ENCODE measurements around the gene TMPRSS6. TPM values are rescaled to one million over a fixed set of nuclear protein-coding genes. Genes with fewer than 3 reads are reported as not detected.

The TMPRSS6 gene
- total RNA-seq, 6 experiments from 2014 or later = 40.7 to 104 (median 60.6) TPM

DNA sequence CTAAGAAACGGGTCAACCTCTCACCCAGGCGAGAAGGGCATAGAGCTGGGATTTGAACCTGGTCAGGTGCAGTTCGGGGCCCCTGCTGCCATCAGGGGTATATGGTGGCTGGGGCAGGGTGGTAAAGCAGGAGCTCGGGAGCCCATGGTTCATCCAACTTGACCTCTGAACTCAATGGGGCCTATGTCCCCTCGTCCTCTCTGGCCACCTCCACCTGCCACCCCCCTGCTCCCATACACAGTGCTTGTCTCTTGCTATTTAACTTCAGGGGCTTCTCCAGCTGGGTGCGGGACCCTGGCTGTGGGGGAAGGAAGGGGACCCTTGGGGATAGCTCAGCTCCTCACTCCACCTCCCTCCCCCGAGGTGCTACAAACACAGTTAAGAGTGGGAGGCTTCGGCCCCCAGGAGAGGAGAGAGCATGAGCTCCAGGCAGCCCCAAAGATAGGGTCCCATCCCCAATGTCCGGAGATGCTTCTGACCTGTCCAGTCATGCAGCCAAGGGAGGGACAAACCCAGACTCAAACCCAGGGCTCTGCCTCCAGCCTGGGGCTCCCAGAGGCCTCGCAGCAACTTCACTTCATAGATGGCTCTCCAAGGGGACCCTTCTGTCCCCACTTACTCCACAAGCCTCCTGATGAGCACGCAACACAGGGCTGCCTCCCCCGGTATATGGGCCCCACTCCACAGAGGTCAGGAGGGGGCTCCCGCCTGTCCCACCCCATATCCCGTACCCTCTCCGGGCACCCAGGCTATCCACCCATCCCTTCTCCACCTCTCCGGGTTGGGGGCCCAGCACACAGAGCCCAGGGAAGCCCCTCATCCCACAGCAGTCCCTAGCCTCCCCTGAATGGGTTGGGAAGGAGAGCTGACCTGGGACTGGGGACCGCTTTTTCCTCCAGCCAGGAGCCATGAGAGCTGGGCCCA, 39.5 kb upstream of the TMPRSS6 start:
- WGBS (ENCODE audit: insufficient coverage, low coverage, low lambda C conversion rate, missing lambda C conversion rate) = 76% methylated on average over 2 of the region's 17 CpGs
- intact Hi-C loops (cut with DNase I) = no loop called here
- ATAC-seq (no peak), DNase-seq (no peak)
- no peaks in the 10 kb centered on the region for H3K9me3 ChIP-seq
- H3K4me1 ChIP-seq = peaks cover 0 to 8% (median 3%) of the 10 kb centered on the region in 4 donors
- H3K27ac ChIP-seq = no peak overlapping the region
- no peaks in the 10 kb centered on the region for H3K27me3 ChIP-seq
- no peak for TF ChIP-seq POLR2A (IDR thresholded peaks at IDR 0.05)
- TF ChIP-seq, protein P1, sequence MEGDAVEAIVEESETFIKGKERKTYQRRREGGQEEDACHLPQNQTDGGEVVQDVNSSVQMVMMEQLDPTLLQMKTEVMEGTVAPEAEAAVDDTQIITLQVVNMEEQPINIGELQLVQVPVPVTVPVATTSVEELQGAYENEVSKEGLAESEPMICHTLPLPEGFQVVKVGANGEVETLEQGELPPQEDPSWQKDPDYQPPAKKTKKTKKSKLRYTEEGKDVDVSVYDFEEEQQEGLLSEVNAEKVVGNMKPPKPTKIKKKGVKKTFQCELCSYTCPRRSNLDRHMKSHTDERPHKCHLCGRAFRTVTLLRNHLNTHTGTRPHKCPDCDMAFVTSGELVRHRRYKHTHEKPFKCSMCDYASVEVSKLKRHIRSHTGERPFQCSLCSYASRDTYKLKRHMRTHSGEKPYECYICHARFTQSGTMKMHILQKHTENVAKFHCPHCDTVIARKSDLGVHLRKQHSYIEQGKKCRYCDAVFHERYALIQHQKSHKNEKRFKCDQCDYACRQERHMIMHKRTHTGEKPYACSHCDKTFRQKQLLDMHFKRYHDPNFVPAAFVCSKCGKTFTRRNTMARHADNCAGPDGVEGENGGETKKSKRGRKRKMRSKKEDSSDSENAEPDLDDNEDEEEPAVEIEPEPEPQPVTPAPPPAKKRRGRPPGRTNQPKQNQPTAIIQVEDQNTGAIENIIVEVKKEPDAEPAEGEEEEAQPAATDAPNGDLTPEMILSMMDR (IDR thresholded peaks at IDR 0.05) = no peak
- H3K36me3 ChIP-seq = no peaks in the 10 kb centered on the region
- H3K4me3 ChIP-seq = peak overlapping the region in 1 of 3 donors; percentile 21

DNA sequence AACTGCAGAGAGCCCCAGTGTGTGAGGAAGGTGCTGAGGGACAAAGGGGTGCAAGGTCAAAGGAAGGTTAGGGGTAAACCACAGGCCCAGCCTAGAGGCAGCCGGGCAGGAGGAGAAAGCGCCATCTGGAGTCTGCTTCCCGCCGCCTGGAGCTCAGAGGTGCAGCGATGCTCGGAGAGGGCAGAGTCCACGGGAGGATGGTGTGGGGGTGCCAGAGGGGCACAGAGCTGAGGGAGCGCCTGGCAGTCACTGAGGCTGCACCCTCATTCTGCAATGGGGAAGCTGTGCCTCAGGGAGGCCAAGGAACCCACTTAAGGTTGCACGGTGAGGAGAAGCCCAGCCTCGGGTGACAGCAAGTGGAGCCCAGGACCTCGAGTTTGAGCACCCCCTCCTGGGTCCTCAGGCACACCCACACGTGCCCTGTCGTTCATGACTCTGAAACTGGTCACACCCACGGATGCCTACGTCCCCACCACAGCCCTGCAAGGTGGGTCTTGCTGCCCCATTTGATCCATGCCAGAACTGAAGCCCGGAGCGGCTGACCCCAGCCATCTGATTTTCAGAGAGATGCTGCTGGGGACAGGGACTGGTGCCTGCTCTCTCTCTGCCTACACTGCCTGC, 38.6 kb upstream of the TMPRSS6 start:
- 57% methylated on average over 6 of the region's 17 CpGs for WGBS (ENCODE audit: insufficient coverage, low coverage, low lambda C conversion rate, missing lambda C conversion rate)
- no peaks in the 10 kb centered on the region for H3K27me3 ChIP-seq
- TF ChIP-seq, protein P1 (IDR thresholded peaks at IDR 0.05) = no peak
- TF ChIP-seq POLR2A (IDR thresholded peaks at IDR 0.05) = no peak
- ATAC-seq (peak in 2 of 4 donors; percentile 12 to 19), DNase-seq (no peak)
- H3K4me1 ChIP-seq = peaks cover 0 to 8% (median 3%) of the 10 kb centered on the region in 4 donors
- no peaks in the 10 kb centered on the region for H3K9me3 ChIP-seq
- no peak overlapping the region for H3K27ac ChIP-seq
- H3K36me3 ChIP-seq = no peaks in the 10 kb centered on the region
- H3K4me3 ChIP-seq = peak overlapping the region in 1 of 3 donors; percentile 2
- intact Hi-C loops (cut with DNase I) = no loop called here

DNA sequence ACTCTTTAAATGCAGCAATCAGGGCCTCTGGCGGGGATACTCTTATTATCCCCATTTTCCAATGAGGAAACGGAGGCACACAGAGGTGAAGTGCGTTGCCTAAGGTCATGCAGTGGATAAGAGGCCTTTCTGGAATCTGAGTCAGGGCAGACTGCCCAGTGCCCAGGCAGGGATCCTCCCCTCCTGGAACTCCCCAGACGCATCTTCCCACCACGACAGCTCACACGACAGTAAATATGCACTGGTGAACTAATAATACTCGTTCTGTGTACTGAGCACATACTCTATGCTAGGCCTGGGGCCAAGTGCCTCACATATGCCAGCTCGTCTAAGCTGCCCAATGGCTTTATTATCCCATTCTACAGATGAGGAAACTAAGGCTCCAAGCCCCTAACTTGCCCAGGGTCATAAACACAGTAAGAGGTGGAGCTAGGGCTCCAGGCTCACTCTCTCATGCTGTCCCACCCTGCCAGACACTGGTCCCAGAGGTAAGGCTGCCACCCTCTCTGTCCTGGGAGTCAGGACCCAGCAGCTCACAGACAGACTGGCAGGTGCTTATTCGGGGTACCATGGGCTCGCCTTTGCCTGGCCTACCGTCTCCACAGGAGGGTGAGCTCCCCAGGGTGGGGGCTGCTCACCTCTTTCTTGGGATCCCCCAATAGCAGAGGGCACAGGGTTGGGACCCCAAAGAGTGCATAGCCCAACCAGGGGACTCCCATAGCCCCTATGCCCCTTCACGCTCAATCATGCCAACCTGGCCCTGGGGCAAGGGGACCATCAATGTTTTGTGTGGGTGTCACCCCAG, 37.9 kb upstream of the TMPRSS6 start:
- Histone ChIP-seq H3K27ac (no peak overlapping the region), H3K27me3 (no peaks in the 10 kb centered on the region), H3K36me3 (no peaks in the 10 kb centered on the region), H3K4me3 (peak overlapping the region in 1 of 3 donors; percentile 2), H3K4me1 (peaks cover 0 to 8% (median 3%) of the 10 kb centered on the region in 4 donors), H3K9me3 (no peaks in the 10 kb centered on the region)
- intact Hi-C loops (cut with DNase I) = no loop called here
- ATAC-seq = peak in 1 of 4 donors; percentile 20
- peak in 1 of 3 donors; percentile 18 for DNase-seq
- 83% methylated on average over 2 of the region's 12 CpGs for WGBS (ENCODE audit: insufficient coverage, low coverage, low lambda C conversion rate, missing lambda C conversion rate)
- TF ChIP-seq POLR2A (IDR thresholded peaks at IDR 0.05) = no peak
- TF ChIP-seq, protein P1 (IDR thresholded peaks at IDR 0.05) = no peak

DNA sequence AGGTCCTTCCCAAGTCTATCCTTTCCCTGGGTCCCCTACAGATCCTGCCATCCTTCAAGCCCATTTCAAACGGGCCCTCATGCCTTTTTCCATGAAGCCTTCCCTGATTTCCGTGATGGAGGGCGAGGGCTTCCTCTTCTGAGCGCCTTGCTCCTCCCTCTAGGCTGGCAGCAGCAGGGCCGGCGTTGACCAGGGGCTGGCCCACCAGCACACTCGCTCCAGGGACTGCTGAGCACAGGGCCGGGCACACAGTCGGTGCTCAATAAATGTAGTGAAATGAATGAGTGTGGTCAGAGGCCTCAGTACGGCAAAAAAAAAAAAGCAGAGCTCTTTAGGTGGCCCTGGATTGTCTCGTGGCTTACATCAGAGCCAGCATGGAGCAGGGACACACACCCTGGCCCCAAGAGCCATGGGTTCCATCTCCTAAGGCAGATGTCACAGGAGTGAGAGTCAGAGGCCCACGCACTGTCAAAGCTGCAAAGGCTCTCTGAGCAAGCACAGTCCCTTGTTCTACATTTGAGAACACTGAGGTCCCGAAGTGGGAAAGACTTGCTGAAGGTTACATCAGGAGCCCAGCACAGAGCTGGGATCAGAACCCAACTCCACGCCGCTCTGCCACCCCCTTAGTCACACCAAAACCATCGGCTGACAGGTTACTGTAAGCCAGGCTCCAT, 37.1 kb upstream of the TMPRSS6 start:
- no peaks in the 10 kb centered on the region for H3K27me3 ChIP-seq
- H3K9me3 ChIP-seq = no peaks in the 10 kb centered on the region
- intact Hi-C loops (cut with DNase I) = no loop called here
- peaks cover 0 to 8% (median 3%) of the 10 kb centered on the region in 4 donors for H3K4me1 ChIP-seq
- DNase-seq = peak in 1 of 3 donors; percentile 8
- TF ChIP-seq, protein P1 (IDR thresholded peaks at IDR 0.05) = no peak
- no peak for TF ChIP-seq POLR2A (IDR thresholded peaks at IDR 0.05)
- H3K36me3 ChIP-seq = no peaks in the 10 kb centered on the region
- ATAC-seq = no peak
- no peak overlapping the region for H3K27ac ChIP-seq
- 77% methylated on average over 11 of the region's 16 CpGs for WGBS (ENCODE audit: insufficient coverage, low coverage, low lambda C conversion rate, missing lambda C conversion rate)
- no peak overlapping the region for H3K4me3 ChIP-seq

Data from right lobe of liver (tissue), 6 donors.